Peyer's patch (tissue), 4 donors: ENCODE data around the gene HCRT.

ENCODE experiments used
- POLR2A ChIP-seq, 2 donors: fragments of 450-650 bp; IDR thresholded peaks; one replicate each; pipeline ENCODE4 v1.5.1; 2017; ENCODE audit warnings: antibody characterized with exemption in 2 of 2, mild to moderate bottlenecking in 2 of 2, moderate library complexity in 2 of 2
- TF ChIP-seq, protein P1 (sequence below), 6 experiments: fragments of 450-650 bp in 4 of 6; fragments of 200-600 bp in 2 of 6; sonication (generic) in 1 of 6; IDR thresholded peaks; one replicate each; pipeline ENCODE4 v1.5.1; 2017 to 2019; ENCODE audit warnings: antibody characterized with exemption in 6 of 6, mild to moderate bottlenecking in 3 of 6, moderate library complexity in 1 of 6

- TF ChIP-seq, protein P1, sequence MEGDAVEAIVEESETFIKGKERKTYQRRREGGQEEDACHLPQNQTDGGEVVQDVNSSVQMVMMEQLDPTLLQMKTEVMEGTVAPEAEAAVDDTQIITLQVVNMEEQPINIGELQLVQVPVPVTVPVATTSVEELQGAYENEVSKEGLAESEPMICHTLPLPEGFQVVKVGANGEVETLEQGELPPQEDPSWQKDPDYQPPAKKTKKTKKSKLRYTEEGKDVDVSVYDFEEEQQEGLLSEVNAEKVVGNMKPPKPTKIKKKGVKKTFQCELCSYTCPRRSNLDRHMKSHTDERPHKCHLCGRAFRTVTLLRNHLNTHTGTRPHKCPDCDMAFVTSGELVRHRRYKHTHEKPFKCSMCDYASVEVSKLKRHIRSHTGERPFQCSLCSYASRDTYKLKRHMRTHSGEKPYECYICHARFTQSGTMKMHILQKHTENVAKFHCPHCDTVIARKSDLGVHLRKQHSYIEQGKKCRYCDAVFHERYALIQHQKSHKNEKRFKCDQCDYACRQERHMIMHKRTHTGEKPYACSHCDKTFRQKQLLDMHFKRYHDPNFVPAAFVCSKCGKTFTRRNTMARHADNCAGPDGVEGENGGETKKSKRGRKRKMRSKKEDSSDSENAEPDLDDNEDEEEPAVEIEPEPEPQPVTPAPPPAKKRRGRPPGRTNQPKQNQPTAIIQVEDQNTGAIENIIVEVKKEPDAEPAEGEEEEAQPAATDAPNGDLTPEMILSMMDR (IDR thresholded peaks at IDR 0.05): no peak
- no peak for TF ChIP-seq POLR2A (IDR thresholded peaks at IDR 0.05)
These were observed 14.3 kb upstream of the HCRT start for GRCh38 chr17:42199416-42200011.
